Stimulated activated effector memory CD8-positive, alpha-beta T cell treated with anti-CD3 and anti-CD28 coated beads, Interleukin-12 subunit alpha, Interleukin-12 subunit beta, amount 100 ng/mL, for 72 hours (primary cell): ENCODE results near the gene PCNX4.

Experiments
- ATAC-seq: fragments of 150-1000 bp; cut with Tn5 transposase; 2 replicates; pipeline ENCODE4 v1.10.0; 2021
- DNase-seq, 2 donors: peaks; one replicate each; pipeline ENCODE4 v3.0.0; 2021 to 2022; ENCODE audit warnings: low spot score in 2 of 2
- H3K27ac Mint-ChIP-seq: one replicate; pipeline ENCODE4 v1.8.0; 2022; ENCODE audit warnings: mild to moderate bottlenecking, mixed read lengths
- H3K36me3 Mint-ChIP-seq: one replicate; pipeline ENCODE4 v1.8.0; 2022; ENCODE audit warnings: mild to moderate bottlenecking, mixed read lengths
- H3K4me1 Mint-ChIP-seq: one replicate; pipeline ENCODE4 v1.8.0; 2022; ENCODE audit warnings: mixed read lengths
- H3K4me3 Mint-ChIP-seq: one replicate; pipeline ENCODE4 v1.8.0; 2022; ENCODE audit warnings: mild to moderate bottlenecking, mixed read lengths
- H3K9me3 Mint-ChIP-seq: one replicate; pipeline ENCODE4 v1.8.0; 2022; ENCODE audit warnings: mixed read lengths

PCNX4 gene

GRCh38 chr14:60151715-60152114 is 60.0 kb downstream of the PCNX4 start:
- H3K4me1 Mint-ChIP-seq, result peaks cover 39% of the 10 kb centered on the region
- peaks cover 86% of the 10 kb centered on the region for H3K36me3 Mint-ChIP-seq
- H3K27ac Mint-ChIP-seq, result peak overlapping the region; percentile 91
- peak; percentile 40 to 70 for DNase-seq
- peak; percentile 100 for ATAC-seq
- H3K9me3 Mint-ChIP-seq, result no peaks in the 10 kb centered on the region
- H3K4me3 Mint-ChIP-seq, result peak overlapping the region; percentile 7

- peak overlapping the region; percentile 12 for H3K4me3 Mint-ChIP-seq
- peaks cover 54% of the 10 kb centered on the region for H3K4me1 Mint-ChIP-seq
- no peak for DNase-seq
- ATAC-seq, result no peak
- no peaks in the 10 kb centered on the region for H3K9me3 Mint-ChIP-seq
- H3K27ac Mint-ChIP-seq, result peak overlapping the region; percentile 84
- peaks cover 65% of the 10 kb centered on the region for H3K36me3 Mint-ChIP-seq
Observed at GRCh38 chr14:60153991-60154390, 62.3 kb downstream of the PCNX4 start.

- H3K4me1 Mint-ChIP-seq, result peaks cover 57% of the 10 kb centered on the region
- peak overlapping the region; percentile 12 for H3K4me3 Mint-ChIP-seq
- DNase-seq (no peak), ATAC-seq (no peak)
- H3K9me3 Mint-ChIP-seq, result no peaks in the 10 kb centered on the region
- peak overlapping the region; percentile 84 for H3K27ac Mint-ChIP-seq
- H3K36me3 Mint-ChIP-seq, result peaks cover 59% of the 10 kb centered on the region
Observed at GRCh38 chr14:60154671-60155070, 62.9 kb downstream of the PCNX4 start.

GRCh38 chr14:60160422-60160821 is 68.7 kb downstream of the PCNX4 start:
- H3K36me3 Mint-ChIP-seq, result peaks cover 43% of the 10 kb centered on the region
- H3K4me1 Mint-ChIP-seq, result peaks cover 48% of the 10 kb centered on the region
- peak overlapping the region; percentile 71 for H3K27ac Mint-ChIP-seq
- ATAC-seq (no peak), DNase-seq (no peak)
- no peaks in the 10 kb centered on the region for H3K9me3 Mint-ChIP-seq
- H3K4me3 Mint-ChIP-seq, result no peak overlapping the region

- ATAC-seq, result no peak
- H3K4me1 Mint-ChIP-seq, result peaks cover 49% of the 10 kb centered on the region
- no peak overlapping the region for H3K4me3 Mint-ChIP-seq
- peaks cover 34% of the 10 kb centered on the region for H3K36me3 Mint-ChIP-seq
- H3K27ac Mint-ChIP-seq, result peak overlapping the region; percentile 71
- H3K9me3 Mint-ChIP-seq, result no peaks in the 10 kb centered on the region
- no peak for DNase-seq
Observed at GRCh38 chr14:60161196-60162107, 69.7 kb downstream of the PCNX4 start.

- peak overlapping the region; percentile 91 for H3K4me3 Mint-ChIP-seq
- H3K27ac Mint-ChIP-seq, result peak overlapping the region; percentile 96
- no peaks in the 10 kb centered on the region for H3K9me3 Mint-ChIP-seq
- DNase-seq (no peak), ATAC-seq (no peak)
- H3K36me3 Mint-ChIP-seq, result peaks cover 34% of the 10 kb centered on the region
- H3K4me1 Mint-ChIP-seq, result peaks cover 40% of the 10 kb centered on the region
Observed at GRCh38 chr14:60163693-60164092, 72.0 kb downstream of the PCNX4 start.

GRCh38 chr14:60164404-60164711 is 72.6 kb downstream of the PCNX4 start:
- H3K4me3 Mint-ChIP-seq, result peak overlapping the region; percentile 91
- ATAC-seq (no peak), DNase-seq (no peak)
- H3K27ac Mint-ChIP-seq, result peak overlapping the region; percentile 96
- H3K4me1 Mint-ChIP-seq, result peaks cover 37% of the 10 kb centered on the region
- peaks cover 34% of the 10 kb centered on the region for H3K36me3 Mint-ChIP-seq
- H3K9me3 Mint-ChIP-seq, result no peaks in the 10 kb centered on the region

- Mint-ChIP-seq H3K36me3 (peaks cover 34% of the 10 kb centered on the region), H3K4me1 (peaks cover 31% of the 10 kb centered on the region)
Observed at GRCh38 chr14:60164712-60165546, 73.2 kb downstream of the PCNX4 start, which contains the start of gene DHRS7. DHRS7 (minus strand) TSS chr14:60165398; CDS start chr14:60165309, 89 bp downstream.

GRCh38 chr14:60165547-60165876 is 73.8 kb downstream of the PCNX4 start:
- no peaks in the 10 kb centered on the region for H3K9me3 Mint-ChIP-seq
- DNase-seq, result no peak
- peak; percentile 19 for ATAC-seq
- peak overlapping the region; percentile 91 for H3K4me3 Mint-ChIP-seq
- H3K36me3 Mint-ChIP-seq, result peaks cover 32% of the 10 kb centered on the region
- H3K4me1 Mint-ChIP-seq, result peaks cover 31% of the 10 kb centered on the region
- peak overlapping the region; percentile 96 for H3K27ac Mint-ChIP-seq

More at GRCh38 chr14:60164712-60165546, 73.2 kb downstream of the PCNX4 start, which contains the start of gene DHRS7:
- peak; percentile 95 for ATAC-seq
- H3K4me3 Mint-ChIP-seq, result peak within 1 kb of the TSS; percentile 91
- H3K27ac Mint-ChIP-seq, result peak within 1 kb of the TSS; percentile 96
- peak; percentile 63 to 84 for DNase-seq
- H3K9me3 Mint-ChIP-seq, result no peaks in the 10 kb centered on the region

GRCh38 chr14:60166142-60166541 is 74.4 kb downstream of the PCNX4 start:
- Mint-ChIP-seq H3K36me3 (peaks cover 27% of the 10 kb centered on the region), H3K27ac (peak overlapping the region; percentile 96)

GRCh38 chr14:60169722-60170121 is 78.0 kb downstream of the PCNX4 start:
- no peak overlapping the region for H3K27ac Mint-ChIP-seq
- DNase-seq (no peak), ATAC-seq (no peak)
- H3K4me1 Mint-ChIP-seq, result peaks cover 12% of the 10 kb centered on the region
- no peaks in the 10 kb centered on the region for H3K9me3 Mint-ChIP-seq
- peaks cover 4% of the 10 kb centered on the region for H3K36me3 Mint-ChIP-seq
- H3K4me3 Mint-ChIP-seq, result no peak overlapping the region

More at GRCh38 chr14:60166142-60166541, 74.4 kb downstream of the PCNX4 start:
- DNase-seq, result no peak
- ATAC-seq, result peak; percentile 27
- H3K9me3 Mint-ChIP-seq, result no peaks in the 10 kb centered on the region
- H3K4me3 Mint-ChIP-seq, result peak overlapping the region; percentile 91
- peaks cover 30% of the 10 kb centered on the region for H3K4me1 Mint-ChIP-seq

GRCh38 chr14:60170948-60171347 is 79.2 kb downstream of the PCNX4 start:
- H3K4me3 Mint-ChIP-seq, result no peak overlapping the region
- H3K36me3 Mint-ChIP-seq, result no peaks in the 10 kb centered on the region
- DNase-seq, result no peak
- no peak overlapping the region for H3K27ac Mint-ChIP-seq
- ATAC-seq, result no peak
- H3K4me1 Mint-ChIP-seq, result peaks cover 8% of the 10 kb centered on the region
- no peaks in the 10 kb centered on the region for H3K9me3 Mint-ChIP-seq

- H3K4me3 Mint-ChIP-seq, result no peak overlapping the region
- ATAC-seq, result no peak
- H3K27ac Mint-ChIP-seq, result no peak overlapping the region
- no peak for DNase-seq
- no peaks in the 10 kb centered on the region for H3K9me3 Mint-ChIP-seq
- peaks cover under 1% of the 10 kb centered on the region for H3K4me1 Mint-ChIP-seq
- H3K36me3 Mint-ChIP-seq, result no peaks in the 10 kb centered on the region
Observed at GRCh38 chr14:60171690-60172089, 80.0 kb downstream of the PCNX4 start.

GRCh38 chr14:60174352-60175254 is 82.9 kb downstream of the PCNX4 start:
- no peak overlapping the region for H3K27ac Mint-ChIP-seq
- no peaks in the 10 kb centered on the region for H3K36me3 Mint-ChIP-seq
- DNase-seq (no peak), ATAC-seq (no peak)
- no peaks in the 10 kb centered on the region for H3K4me1 Mint-ChIP-seq
- H3K9me3 Mint-ChIP-seq, result no peaks in the 10 kb centered on the region
- H3K4me3 Mint-ChIP-seq, result no peak overlapping the region
